ENCODE data around the gene ACBD4. TPM values are rescaled to one million over a fixed set of nuclear protein-coding genes. Genes with fewer than 3 reads are reported as not detected.

ACBD4 gene
- total RNA-seq, 1 donor from 2014 or later, result 8.0 TPM

DNA sequence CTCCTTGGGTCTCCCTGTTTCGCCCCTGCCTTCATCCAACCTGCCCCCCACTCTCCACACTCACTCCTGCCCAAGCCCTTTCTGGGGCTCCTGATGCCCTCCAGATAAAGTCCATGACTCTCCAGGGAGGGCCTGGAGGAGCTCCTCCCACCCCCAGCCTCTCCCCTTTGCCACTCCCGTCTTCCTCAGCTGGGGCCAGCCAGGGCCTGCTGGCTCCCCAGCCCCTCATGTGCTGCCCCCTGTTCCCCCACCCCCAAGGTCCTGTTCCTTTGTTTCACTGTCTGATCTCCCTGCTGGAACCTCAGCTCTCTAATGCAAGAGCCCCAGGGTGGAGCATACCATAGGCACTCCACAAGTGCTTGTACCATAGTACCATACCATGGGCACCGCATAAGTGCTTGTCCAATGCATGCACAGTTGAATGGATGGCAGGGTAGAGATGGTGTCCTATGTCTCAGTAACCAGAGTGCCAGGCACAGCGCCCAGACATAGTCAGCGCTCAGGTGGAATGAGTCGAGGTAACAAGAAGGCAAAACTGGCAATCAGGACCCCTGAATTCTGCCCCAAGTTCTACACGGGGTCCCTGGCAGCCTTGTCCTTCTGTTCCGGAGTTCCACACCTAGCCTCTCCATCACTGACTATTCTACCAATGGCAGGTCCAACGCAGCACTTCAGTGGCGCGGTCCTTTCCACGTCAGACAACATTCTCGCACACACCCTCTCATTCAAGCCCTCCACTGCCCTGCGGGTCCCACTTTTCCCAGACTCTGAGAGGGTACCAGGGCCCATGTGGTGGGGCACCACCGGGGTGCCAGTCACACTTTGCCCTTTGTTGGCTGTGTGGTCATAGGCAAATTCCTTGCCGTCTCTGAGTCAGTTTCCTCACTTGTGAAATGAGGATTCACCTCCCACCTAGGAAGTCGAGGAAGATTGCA lies 4.5 kb upstream of the ACBD4 start:
- ATAC-seq (ENCODE audit: poor library complexity) (no peak), DNase-seq (peak; percentile 33)
- intact Hi-C loops (cut with DNase I), result loop anchor here (5.0 kb wide), 2 partner anchors 34 to 209 kb away; no protein-coding TSS in a partner anchor

DNA sequence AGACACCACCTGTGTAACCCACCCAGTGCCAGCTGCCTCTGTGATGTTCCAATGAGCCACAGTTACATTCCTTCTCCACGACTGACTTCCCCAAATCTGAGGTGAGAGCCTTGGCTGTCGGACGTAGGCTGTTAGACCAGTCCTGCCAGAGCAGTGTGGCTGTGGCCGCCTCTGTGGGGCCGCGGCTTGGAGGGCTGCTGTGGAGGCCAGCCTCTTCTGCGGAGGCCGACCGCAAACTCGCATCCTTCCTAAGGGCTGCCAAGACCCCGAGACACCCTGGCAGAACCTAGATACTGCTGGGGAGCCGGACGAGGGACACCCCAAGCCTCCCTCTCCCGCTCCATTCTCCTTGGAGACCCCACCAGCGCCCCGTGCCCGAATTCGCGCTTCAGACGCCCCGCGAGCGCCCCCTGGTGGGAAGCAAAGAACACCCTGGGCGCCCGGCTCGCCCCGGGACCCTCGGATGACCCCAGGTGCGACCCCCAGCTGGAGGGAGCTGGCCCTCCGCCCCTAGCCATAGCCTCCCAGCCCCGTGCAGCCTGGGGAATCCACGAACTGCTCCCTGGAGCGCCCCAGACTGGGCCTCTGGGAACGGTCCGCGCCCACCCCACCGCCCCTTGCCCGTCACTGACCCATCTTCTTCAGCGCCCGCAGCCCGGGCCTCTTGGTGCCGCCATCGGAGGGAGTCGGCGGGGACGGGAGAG lies 3.7 kb upstream of the ACBD4 start:
- no peak for ATAC-seq (ENCODE audit: poor library complexity)
- intact Hi-C loops (cut with DNase I), result loop anchor here (5.0 kb wide), 2 partner anchors 34 to 209 kb away; no protein-coding TSS in a partner anchor
- DNase-seq, result peak; percentile 71

DNA sequence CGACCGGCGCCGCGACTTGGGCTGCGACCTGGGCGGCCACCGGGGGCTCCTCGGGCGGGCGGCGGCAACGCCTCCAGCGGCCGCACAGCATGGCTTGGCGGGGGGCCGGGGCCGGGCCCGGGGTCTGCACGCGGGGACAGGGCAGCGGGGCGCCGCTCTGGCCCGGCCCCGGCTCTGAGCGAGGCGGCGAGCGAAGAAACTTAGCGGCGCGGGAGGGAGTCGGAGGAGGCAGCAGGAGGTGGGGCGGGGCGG lies 3.2 kb upstream of the ACBD4 start, which contains the start of gene PLCD3:
PLCD3 (minus strand) TSS at position 196 of the 252 bp plus-strand sequence; CDS start at position 91, 105 bp downstream.
- no peak for DNase-seq
- intact Hi-C loops (cut with DNase I), result loop anchor here (5.0 kb wide), 2 partner anchors 35 to 210 kb away; no protein-coding TSS in a partner anchor

DNA sequence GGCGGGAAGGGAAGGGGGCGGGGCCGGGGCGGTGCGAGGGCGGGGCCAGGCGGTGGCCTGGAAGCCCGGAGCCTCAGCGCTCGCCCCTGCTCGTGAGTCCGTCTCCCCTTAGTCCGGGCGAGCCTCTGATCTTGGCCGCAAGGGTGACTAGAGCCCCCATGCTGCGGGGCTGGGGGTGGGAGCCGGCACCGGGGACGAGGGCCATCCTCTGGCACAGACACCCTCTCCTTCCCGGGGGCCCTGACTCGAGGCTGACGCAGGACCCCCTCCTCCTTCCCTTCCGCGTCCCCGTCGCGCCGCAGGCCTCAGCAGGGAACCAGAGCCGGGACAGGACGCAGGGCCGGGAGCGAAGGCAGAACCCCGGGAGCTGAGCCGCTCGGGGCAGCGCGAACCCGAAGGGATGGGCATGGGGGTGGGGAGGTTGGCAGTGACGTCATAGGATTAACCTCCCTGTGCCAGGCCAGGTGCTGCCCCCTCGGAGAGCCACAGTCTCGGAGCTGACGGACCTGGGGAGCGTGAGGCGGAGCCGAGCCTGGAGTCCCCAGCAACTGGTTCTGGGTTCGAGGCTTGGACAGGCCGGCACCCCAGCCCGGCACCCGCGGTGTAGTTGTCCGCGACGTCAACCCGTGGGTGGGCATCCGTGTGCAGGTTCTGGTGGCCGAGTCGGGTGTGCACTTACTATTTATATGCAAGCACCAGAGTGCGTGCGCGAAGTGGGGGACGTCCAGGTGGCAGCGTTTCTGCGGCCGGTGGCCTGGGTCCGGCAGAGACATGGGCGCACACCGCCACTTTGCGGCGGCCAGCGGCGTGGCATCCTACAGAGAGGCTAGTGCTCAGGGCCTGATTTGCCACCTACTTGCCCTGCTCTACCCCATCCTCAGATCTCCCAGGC lies 2.7 kb upstream of the ACBD4 start:
- DNase-seq (peak; percentile 93), ATAC-seq (ENCODE audit: poor library complexity) (peak; percentile 76)
- intact Hi-C loops (cut with DNase I), result loop anchor here (5.0 kb wide), 2 partner anchors 36 to 211 kb away; no protein-coding TSS in a partner anchor

More for the DNA sequence above, 3.2 kb upstream of the ACBD4 start, which contains the start of gene PLCD3:
- ATAC-seq (ENCODE audit: poor library complexity), result no peak

DNA sequence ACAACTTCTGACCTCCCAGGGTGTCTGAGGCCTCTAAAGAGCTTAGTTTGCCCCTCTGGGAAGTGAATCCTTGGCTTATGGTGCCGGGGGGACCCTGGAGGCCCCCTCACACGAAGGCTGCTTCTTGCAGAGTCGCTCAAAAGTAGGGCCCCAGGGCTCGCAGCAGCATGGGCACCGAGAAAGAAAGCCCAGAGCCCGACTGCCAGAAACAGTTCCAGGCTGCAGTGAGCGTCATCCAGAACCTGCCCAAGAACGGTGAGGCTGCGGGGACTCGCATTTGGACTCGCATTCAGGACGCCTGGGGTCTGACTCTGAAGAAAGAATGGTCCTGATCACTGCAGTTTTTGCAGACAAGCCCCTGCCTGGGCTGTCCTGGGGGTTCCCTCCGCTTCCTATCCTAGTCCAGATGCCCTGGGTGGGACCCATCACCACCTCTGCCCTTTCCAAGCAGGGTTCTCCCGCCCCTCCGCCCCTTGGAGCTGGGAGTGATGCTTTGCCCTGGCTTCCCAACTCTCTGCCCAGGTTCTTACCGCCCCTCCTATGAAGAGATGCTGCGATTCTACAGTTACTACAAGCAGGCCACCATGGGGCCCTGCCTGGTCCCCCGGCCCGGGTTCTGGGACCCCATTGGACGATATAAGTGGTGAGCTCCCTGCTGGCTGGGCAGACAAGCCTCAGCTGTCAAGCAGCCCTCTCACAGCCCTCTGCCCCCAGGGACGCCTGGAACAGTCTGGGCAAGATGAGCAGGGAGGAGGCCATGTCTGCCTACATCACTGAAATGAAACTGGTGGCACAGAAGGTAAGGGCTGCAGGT lies 698 bp downstream of the ACBD4 start:
- ATAC-seq (ENCODE audit: poor library complexity), result no peak
- intact Hi-C loops (cut with DNase I), result loop anchor here (1.0 kb wide), 1 partner anchor 62 kb away; no protein-coding TSS in a partner anchor
- DNase-seq, result peak; percentile 45

DNA sequence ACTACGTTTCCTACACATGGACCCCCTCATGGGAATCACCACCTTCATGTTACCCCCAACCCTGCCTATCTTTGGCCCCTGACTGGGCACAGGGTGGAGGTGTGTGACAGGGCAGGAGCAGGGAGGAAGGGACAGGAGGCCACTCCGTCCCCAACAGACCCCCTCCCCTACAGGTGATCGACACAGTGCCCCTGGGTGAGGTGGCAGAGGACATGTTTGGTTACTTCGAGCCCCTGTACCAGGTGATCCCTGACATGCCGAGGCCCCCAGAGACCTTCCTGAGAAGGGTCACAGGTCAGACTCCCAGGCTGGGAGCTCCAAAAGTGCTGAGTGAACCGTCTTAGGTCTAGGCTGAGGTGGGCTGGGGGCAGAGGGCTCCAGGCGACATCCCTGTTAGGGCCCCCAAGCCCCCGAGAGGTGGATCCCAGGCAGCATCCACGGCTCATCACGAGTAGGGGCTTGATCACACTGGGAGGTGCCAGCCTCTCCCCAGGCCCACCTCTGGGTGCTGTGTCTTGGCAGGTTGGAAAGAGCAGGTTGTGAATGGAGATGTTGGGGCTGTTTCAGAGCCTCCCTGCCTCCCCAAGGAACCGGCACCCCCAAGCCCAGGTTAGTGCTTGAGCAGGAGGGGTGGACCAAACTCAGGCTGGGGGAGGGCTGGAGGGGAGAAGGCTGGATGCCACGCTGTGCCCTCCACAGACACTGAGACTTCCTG lies 1.5 kb downstream of the ACBD4 start:
- ATAC-seq (ENCODE audit: poor library complexity) (no peak), DNase-seq (peak; percentile 40)
- intact Hi-C loops (cut with DNase I), result no loop called here

DNA sequence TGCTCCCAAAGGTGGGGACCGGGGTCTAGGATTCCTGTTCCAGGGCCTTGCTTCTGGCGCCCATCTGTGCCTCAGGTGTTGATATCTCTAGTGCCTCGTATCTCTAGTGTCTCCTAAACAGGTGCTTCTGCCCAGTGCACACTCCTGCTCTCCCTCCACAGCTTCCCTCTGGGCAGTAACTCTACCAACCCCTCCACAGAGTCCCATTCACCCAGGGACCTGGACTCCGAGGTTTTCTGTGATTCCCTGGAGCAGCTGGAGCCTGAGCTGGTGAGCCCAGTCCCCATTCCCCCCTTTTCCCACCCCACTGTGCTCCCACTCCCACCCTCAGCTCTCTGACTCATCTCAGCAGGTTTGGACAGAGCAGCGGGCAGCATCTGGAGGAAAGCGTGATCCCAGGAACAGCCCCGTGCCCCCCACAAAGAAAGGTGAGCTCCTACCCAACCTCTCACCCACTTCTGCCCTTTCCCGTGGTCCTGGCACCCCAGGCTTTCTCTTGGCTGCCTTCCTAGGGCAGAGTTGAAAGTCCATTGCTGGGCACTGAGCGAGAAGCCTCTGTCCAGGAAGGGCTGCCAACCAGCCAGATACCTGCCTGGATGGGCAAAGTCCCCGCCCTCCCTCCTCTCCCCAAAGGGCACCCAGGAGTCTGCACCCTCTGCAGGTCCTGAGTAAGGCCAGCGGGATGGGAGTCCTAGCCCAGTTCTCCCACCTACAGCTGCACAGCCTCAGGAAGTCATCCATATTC lies 2.2 kb downstream of the ACBD4 start:
- ATAC-seq (ENCODE audit: poor library complexity) (no peak), DNase-seq (peak; percentile 27)
- intact Hi-C loops (cut with DNase I), result no loop called here

DNA sequence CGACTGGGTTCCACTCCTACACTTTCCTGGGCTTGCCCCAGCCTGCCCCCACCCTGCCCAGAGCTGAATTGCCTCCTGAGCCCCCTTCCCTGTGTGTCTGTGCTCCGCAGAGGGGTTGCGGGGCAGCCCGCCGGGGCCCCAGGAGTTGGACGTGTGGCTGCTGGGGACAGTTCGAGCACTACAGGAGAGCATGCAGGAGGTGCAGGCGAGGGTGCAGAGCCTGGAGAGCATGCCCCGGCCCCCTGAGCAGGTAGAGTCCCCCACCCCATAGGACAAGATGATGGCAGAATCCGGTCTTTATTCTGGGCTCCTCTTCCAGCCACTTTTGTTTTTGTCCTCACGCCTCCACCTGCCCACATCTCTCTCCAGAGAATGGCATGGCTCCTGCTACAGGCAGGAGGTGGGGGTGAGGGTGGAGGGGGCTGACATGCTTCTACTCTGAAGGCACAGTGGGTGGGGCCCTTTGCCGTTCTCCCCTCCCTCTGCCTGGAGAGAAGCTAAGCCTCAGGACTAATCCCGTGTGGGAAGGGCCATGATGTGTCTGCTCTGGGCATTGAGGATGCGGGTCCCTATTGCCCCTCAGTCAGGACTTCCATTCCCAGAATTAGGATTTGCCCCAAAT lies 3.5 kb downstream of the ACBD4 start:
- intact Hi-C loops (cut with DNase I), result no loop called here
- DNase-seq (peak; percentile 20), ATAC-seq (ENCODE audit: poor library complexity) (no peak)

DNA sequence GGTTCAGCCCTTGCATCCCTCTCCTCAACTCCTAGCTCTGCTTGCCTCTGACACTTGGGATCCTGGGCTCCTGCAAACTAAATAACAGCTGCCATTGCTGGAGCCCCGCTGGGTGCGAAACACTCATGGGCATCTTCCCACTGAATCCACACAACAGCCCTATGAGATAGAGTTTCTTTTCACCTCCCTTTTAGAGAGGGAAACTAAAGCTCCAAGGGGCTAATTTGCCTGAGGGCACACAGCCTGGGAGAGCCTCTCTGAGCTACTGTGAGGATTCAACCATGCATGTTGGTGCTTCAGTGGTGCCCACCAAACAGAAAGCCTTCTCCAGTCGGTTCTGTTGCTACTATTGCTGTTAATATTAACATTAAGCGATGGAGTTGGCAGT lies 4.0 kb downstream of the ACBD4 start:
- no peak for ATAC-seq (ENCODE audit: poor library complexity)
- DNase-seq, result no peak
- intact Hi-C loops (cut with DNase I), result no loop called here

DNA sequence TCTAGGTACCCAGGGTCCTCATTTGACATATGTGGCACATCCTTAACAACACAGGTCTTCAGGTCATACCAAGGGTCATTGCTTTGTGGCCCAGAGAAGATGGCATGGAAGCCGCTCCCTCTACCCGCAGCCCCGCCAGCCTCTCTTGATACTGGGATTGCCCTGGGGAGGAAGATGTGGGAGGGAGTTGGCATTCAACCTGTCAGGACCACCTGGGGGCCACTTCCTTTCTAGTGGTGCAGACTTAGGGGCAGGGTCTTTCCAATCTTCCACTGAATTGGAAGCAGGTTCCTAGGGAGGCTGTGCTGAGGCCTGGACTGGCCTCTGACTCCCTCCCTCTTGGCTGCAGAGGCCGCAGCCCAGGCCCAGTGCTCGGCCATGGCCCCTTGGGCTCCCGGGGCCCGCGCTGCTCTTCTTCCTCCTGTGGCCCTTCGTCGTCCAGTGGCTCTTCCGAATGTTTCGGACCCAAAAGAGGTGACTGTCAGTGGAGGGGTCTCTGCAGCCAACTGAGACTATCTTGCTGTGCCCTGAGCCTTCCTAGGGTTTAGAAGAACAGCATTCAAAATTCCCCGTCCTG lies 7.7 kb downstream of the ACBD4 start:
- DNase-seq (peak; percentile 41), ATAC-seq (ENCODE audit: poor library complexity) (no peak)
- intact Hi-C loops (cut with DNase I), result no loop called here

DNA sequence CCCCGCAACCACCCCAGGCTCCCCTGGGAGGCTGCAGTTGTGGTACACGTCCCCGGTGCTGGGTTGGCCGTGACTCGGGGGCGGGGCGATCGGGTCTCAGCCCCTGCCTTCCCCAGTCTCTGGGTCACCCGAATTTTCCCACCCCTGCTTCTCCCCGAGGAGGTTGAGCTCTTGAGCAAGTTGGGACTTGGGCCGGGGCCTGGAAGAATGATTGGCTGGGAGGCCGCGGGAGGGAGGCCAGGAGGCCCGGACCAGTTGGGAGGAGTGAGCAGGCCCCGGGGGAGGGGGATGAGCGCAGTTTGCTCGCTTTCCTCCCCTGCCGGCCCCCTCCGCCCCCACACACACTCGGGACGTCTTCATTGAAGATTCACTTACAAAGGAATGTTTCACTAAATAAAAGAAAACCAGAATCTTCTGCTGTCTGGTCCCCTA lies 8.3 kb downstream of the ACBD4 start:
- peak; percentile 95 for DNase-seq
- ATAC-seq (ENCODE audit: poor library complexity), result peak; percentile 26
- intact Hi-C loops (cut with DNase I), result no loop called here

DNA sequence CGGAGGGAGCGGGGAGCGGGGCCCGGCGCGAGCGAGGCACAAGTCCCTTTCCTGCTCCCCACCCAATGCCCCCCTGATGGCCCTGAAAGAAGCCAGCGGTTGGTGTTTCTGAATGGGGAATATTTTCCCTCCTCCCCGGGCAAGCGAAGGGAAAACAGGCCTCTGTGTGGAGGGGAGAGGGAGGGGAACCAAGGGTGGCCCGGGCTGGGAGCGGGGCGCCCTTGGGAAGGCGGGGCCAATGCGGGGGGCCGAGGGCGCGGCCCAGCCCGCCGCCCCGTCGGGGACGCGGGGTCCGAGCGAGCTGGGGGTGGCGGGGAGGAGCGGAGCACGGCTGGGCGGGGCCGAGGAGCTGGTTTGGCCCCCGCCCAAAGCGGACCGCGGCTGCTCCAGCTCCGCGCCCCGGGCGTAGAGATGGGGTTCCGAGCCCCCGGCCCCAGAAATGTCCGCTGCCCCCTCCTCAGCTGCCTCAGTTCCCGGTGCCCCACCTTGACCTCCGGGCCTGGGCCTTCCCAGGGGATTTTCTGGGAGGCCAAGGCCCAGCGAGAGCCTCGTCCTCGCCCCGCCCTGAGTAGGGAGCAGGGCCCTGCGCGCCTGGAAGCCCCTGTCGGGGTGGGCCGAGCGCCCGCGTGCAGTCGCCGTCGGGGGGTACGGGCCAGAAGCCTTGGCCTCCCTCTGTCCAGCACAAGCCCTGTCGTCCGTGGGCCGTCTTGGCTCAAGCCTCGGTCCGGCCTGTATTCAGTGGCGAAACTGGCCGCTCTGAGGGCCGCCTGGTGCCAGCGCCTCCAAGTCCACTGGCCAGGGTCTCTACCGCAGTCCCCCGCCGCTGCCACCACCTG lies 8.9 kb downstream of the ACBD4 start:
- ATAC-seq (ENCODE audit: poor library complexity), result peak; percentile 16
- DNase-seq, result peak; percentile 81
- intact Hi-C loops (cut with DNase I), result no loop called here

DNA sequence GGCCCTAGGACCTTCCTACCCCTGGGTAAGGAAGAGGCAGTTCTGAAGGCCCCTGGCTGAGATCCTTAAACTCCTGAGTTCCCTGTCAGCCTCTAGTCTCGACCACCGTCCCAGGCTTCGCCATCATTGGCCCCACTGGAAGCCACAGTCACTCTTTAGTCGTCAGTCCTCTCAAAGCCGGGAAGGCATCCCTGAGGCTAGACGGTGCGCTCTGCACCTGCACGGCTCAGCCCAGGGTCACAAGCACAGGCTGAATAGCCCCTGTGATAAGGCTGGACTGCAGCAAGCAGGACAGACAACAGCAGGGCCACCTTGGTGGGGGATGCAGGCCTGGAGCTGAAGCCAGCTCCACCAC lies 9.5 kb downstream of the ACBD4 start:
- peak; percentile 42 for DNase-seq
- intact Hi-C loops (cut with DNase I), result no loop called here
- ATAC-seq (ENCODE audit: poor library complexity), result no peak

DNA sequence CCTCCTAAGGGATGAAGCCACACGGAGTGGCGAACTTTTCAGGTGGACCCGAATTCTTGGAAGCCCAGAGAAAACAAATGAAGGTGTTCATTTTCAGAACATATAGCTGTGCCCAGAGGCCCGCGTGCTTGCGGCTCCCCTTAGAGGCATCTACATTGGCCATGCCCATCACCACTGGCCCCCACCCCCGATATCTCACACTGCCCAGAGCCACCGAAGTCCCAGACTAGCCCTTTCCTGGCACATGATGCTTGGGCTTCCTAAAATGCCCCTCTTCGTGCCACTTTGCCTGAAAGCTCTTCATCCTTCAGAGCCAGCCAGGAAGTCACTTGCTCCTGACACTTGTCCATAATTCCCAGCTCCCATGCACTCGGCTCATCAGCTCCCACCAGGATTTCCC lies 10.7 kb downstream of the ACBD4 start:
- no peak for ATAC-seq (ENCODE audit: poor library complexity)

DNA sequence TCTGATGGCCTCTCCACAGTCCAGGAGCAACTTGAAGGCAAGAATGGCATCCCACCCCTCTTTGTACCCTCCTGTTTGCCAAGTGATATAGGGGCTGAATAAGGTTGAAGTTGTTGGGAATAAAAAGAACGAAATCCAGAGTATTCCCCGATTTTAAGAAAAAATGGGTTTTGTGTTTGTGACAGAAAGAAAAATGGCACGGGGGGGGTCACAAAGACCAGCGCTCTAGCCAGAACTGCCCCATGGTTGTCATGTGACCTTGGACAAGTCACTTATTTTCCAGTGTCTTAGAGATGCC lies 11.1 kb downstream of the ACBD4 start:
- DNase-seq (no peak), ATAC-seq (ENCODE audit: poor library complexity) (no peak)
- intact Hi-C loops (cut with DNase I), result no loop called here

More for the DNA sequence above, 10.7 kb downstream of the ACBD4 start:
- intact Hi-C loops (cut with DNase I), result no loop called here
- DNase-seq, result peak; percentile 45
